Hematopoietic multipotent progenitor cell treated with erythropoietin and hydrocortisone succinate and interleukin-3 and kit ligand, for 15 days (in vitro differentiated cells): ENCODE measurements around the gene AKAP11.

Source experiments
- DNase-seq: peaks from one replicate; pipeline ENCODE4 v3.0.0-alpha.2; 2015; ENCODE audit warnings: low spot score

Gene AKAP11

GRCh38 chr13:42337808-42338600 is 66.1 kb downstream of the AKAP11 start:
- DNase-seq = no peak

GRCh38 chr13:42345367-42345766 is 73.4 kb downstream of the AKAP11 start:
- DNase-seq = no peak

- no peak for DNase-seq
Observed at GRCh38 chr13:42348576-42348975, 76.6 kb downstream of the AKAP11 start.

GRCh38 chr13:42350141-42350540 is 78.2 kb downstream of the AKAP11 start:
- no peak for DNase-seq

GRCh38 chr13:42354241-42355091 is 82.5 kb downstream of the AKAP11 start:
- DNase-seq = no peak

GRCh38 chr13:42355092-42355485 is 83.1 kb downstream of the AKAP11 start:
- no peak for DNase-seq

- no peak for DNase-seq
Observed at GRCh38 chr13:42355491-42356183, 83.7 kb downstream of the AKAP11 start.

- no peak for DNase-seq
Observed at GRCh38 chr13:42356184-42356575, 84.2 kb downstream of the AKAP11 start.

- no peak for DNase-seq
Observed at GRCh38 chr13:42360046-42360574, 88.2 kb downstream of the AKAP11 start.

GRCh38 chr13:42361701-42362100 is 89.7 kb downstream of the AKAP11 start:
- no peak for DNase-seq

GRCh38 chr13:42363941-42364612 is 92.1 kb downstream of the AKAP11 start:
- no peak for DNase-seq

GRCh38 chr13:42364613-42365000 is 92.7 kb downstream of the AKAP11 start:
- no peak for DNase-seq

- no peak for DNase-seq
Observed at GRCh38 chr13:42367831-42368230, 95.9 kb downstream of the AKAP11 start.

- DNase-seq = no peak
Observed at GRCh38 chr13:42369071-42369797, 97.3 kb downstream of the AKAP11 start.

GRCh38 chr13:42370229-42370628 is 98.3 kb downstream of the AKAP11 start:
- no peak for DNase-seq
